ENCODE data around the gene COL5A2.

COL5A2 gene

DNA sequence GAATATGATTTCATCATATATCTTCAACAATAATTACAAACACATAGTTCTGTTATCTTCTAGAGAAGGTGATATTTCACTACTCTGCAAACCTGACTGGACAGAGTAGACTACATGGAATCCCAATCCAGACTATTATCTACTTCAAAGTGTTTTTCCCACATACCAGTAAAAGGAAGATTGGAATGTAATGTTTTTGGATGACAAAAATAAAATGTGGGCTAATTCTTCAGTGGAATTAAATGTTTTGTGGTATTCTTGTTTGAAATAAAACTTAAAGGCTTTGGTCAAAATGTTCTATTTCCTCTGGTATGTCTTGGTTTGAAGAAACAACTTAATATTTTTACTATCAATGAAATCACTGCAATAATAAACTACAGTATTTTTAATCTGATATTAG, 22.1 kb downstream of the COL5A2 start:
- TF ChIP-seq, protein P1, sequence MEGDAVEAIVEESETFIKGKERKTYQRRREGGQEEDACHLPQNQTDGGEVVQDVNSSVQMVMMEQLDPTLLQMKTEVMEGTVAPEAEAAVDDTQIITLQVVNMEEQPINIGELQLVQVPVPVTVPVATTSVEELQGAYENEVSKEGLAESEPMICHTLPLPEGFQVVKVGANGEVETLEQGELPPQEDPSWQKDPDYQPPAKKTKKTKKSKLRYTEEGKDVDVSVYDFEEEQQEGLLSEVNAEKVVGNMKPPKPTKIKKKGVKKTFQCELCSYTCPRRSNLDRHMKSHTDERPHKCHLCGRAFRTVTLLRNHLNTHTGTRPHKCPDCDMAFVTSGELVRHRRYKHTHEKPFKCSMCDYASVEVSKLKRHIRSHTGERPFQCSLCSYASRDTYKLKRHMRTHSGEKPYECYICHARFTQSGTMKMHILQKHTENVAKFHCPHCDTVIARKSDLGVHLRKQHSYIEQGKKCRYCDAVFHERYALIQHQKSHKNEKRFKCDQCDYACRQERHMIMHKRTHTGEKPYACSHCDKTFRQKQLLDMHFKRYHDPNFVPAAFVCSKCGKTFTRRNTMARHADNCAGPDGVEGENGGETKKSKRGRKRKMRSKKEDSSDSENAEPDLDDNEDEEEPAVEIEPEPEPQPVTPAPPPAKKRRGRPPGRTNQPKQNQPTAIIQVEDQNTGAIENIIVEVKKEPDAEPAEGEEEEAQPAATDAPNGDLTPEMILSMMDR (conservative IDR thresholded peaks at IDR 0.05; ENCODE audit: control insufficient read depth, insufficient read depth, low read depth, low read length): no peak
- no peak overlapping the region for H3K4me3 ChIP-seq (ENCODE audit: control insufficient read depth, low read depth, low read length)
- no peak for DNase-seq (ENCODE audit: low read depth)

DNA sequence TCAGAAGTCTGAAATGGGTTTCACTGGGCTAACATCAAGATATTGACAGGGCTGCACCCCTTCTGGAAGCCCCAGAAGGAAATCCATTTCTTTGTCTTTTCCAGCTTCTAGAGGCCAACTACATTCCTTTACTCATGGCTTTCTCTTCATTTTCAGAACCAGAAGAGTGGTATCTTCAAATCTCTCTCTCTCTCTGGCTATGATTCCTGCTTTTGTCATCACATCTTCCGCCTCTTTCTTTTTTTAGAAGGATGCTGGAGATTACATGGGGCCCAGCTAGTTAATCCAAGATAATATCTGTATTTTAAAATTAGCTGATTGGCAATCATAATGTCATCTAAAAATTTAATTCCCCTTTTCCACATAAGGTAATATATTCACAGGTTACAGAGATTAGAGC, 23.8 kb downstream of the COL5A2 start:
- DNase-seq (ENCODE audit: low read depth): no peak
- TF ChIP-seq, protein P1 (conservative IDR thresholded peaks at IDR 0.05; ENCODE audit: control insufficient read depth, insufficient read depth, low read depth, low read length): no peak
- H3K4me3 ChIP-seq (ENCODE audit: control insufficient read depth, low read depth, low read length): no peak overlapping the region

DNA sequence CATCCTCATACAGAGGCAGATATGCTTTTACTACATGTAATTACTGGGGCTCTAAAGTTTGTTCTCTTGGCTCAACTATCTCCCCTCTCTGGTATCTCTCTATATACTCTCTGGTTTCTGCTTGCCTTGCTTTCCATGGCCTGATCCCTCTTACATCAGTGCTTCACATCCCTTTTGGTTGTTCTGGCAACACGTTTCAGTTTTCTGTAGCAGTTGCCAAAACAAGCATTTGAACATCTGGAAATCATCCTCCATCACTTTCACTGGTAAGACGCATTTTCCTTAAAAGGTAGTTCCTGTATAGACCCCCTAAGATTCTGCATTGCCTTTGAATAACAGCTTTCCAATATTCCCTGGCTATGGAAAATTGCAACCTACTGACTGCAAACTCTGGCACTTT, 25.9 kb downstream of the COL5A2 start:
- TF ChIP-seq, protein P1 (conservative IDR thresholded peaks at IDR 0.05; ENCODE audit: control insufficient read depth, insufficient read depth, low read depth, low read length): no peak
- no peak overlapping the region for H3K4me3 ChIP-seq (ENCODE audit: control insufficient read depth, low read depth, low read length)
- peak; percentile 95 for DNase-seq (ENCODE audit: low read depth)

DNA sequence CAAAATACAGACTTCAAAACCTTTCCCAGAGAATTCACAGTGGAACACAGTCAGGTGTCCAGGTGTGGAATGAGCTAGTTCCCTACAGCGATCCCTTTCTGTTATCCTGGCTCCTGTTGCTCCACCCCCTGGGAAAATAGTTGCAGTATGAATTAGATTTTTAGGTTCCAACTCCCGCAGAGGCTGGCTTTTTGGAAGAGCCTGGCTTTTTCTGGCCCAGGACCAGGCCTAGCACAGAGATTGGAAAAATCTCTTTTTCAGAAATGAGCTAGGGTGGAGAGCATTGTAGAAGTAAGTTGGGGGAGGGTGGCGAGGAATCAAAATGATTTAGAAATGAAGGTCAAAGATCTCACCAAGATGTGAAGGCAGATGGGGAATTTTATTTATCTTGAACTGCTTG, 27.1 kb downstream of the COL5A2 start:
- TF ChIP-seq, protein P1 (conservative IDR thresholded peaks at IDR 0.05; ENCODE audit: control insufficient read depth, insufficient read depth, low read depth, low read length): no peak
- H3K4me3 ChIP-seq (ENCODE audit: control insufficient read depth, low read depth, low read length): no peak overlapping the region
- no peak for DNase-seq (ENCODE audit: low read depth)

DNA sequence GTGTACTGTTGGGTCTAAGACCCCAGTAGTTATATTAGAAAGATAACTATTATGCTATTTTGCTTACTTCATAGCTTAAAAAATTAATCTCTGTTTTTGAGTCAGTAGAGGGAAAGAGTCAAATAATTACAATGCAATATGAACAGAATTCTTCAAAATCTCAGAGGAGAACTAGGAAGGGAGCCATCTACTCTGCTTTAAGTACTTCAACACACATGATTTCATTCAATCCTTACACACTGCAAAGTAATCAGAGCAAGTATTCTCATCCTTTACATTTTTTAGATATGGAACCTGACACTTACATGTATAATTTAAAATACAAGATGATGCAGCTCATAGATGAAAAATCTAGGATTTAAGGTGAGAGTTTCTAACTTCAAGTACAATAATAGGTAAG, 27.7 kb downstream of the COL5A2 start:
- TF ChIP-seq, protein P1 (conservative IDR thresholded peaks at IDR 0.05; ENCODE audit: control insufficient read depth, insufficient read depth, low read depth, low read length): no peak
- no peak overlapping the region for H3K4me3 ChIP-seq (ENCODE audit: control insufficient read depth, low read depth, low read length)
- no peak for DNase-seq (ENCODE audit: low read depth)

DNA sequence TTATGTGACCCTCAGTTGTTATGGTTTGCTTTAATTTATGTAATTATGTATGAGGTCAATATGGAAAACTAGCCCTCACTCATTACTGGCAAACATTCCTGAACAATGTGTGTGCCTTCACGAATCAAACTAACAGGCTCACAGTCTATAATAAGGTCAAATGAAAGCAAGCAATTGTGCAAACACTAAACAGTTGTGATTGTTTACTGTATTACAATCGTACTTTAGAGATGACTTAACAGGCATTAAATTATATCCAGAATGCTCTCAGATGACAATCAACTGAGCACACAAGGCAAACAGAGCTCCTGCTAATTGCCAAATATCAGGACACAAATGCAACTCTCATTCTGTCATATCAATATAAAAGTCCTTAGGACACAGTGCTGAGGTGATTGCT, 29.5 kb downstream of the COL5A2 start:
- peak; percentile 75 for DNase-seq (ENCODE audit: low read depth)
- H3K4me3 ChIP-seq (ENCODE audit: control insufficient read depth, low read depth, low read length): no peak overlapping the region
- TF ChIP-seq, protein P1 (conservative IDR thresholded peaks at IDR 0.05; ENCODE audit: control insufficient read depth, insufficient read depth, low read depth, low read length): no peak

DNA sequence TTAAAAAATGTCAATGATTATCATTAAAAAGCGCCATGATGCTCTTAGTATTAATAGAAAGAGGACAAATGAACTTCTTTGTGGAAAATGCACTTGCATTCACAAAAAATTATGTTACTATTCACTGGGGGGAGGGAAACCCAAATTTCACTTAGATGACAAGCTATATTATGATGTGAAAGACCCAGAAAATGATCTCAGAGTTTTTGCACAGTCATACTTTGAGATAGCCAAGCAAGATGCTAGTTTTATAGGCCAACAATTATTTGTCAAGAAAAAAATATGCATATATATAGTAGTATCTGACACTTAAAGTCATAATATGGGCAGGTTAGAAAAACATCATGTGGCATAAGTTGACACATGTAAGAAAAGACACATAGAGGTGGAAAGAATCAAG, 31.6 kb downstream of the COL5A2 start:
- no peak overlapping the region for H3K4me3 ChIP-seq (ENCODE audit: control insufficient read depth, low read depth, low read length)
- no peak for DNase-seq (ENCODE audit: low read depth)
- TF ChIP-seq, protein P1 (conservative IDR thresholded peaks at IDR 0.05; ENCODE audit: control insufficient read depth, insufficient read depth, low read depth, low read length): no peak
